Measurements from ENCODE around the gene OPHN1. TPM values are rescaled to one million over a fixed set of nuclear protein-coding genes. Genes with fewer than 3 reads are reported as not detected.

Gene OPHN1
- 6.3 and 9.4 TPM in 2 replicates for total RNA-seq (2014; rRNA removed; shearing (Covaris generic))

GRCh38 chrX:68433155-68433980, at the start of gene OPHN1:
TSS of gene OPHN1 (minus strand) at chrX:68433495. CDS start at chrX:68433020, 475 bp downstream.

Small RNA genes within 50 kb of the gene (small RNA-seq; reads per million reads assigned to genes)
- gene RF00019 (not detected), gene RNU6-1225P (not detected)

Other genes starting within 250 kb of the OPHN1 start
- 21.6 and 25.9 TPM in 2 replicates for gene YIPF6, start 65.6 kb upstream of the OPHN1 start, total RNA-seq (2014; rRNA removed; shearing (Covaris generic))
- 1.7 and 2.1 TPM in 2 replicates for gene STARD8, start 214.2 kb upstream of the OPHN1 start, total RNA-seq (2014; rRNA removed; shearing (Covaris generic))